NCI-H2107 treated with DMSO at 0.1 percent for 48 hours (cell line): Measurements from ENCODE around the gene AKNA.

ENCODE experiments used
- DNase-seq: peaks from one replicate; lab custom pipeline; 2025; ENCODE audit not compliant: unreplicated experiment; lab: John Stamatoyannopoulos, UW

Gene AKNA

GRCh38 chr9:114417511-114417910 is 29.7 kb upstream of the AKNA start:
- DNase-seq: no peak

GRCh38 chr9:114416906-114417305 is 29.1 kb upstream of the AKNA start:
- no peak for DNase-seq

GRCh38 chr9:114416290-114416689 is 28.5 kb upstream of the AKNA start:
- DNase-seq: no peak

GRCh38 chr9:114414346-114414745 is 26.6 kb upstream of the AKNA start:
- no peak for DNase-seq

GRCh38 chr9:114413861-114414301 is 26.1 kb upstream of the AKNA start:
- no peak for DNase-seq

- no peak for DNase-seq
These were observed 24.4 kb upstream of the AKNA start for GRCh38 chr9:114412048-114412683.

GRCh38 chr9:114411452-114411851 is 23.7 kb upstream of the AKNA start:
- DNase-seq: no peak

- no peak for DNase-seq
These were observed 23.1 kb upstream of the AKNA start for GRCh38 chr9:114410910-114411309.

- DNase-seq: no peak
These were observed 22.1 kb upstream of the AKNA start for GRCh38 chr9:114409842-114410241.

GRCh38 chr9:114409103-114409780 is 21.5 kb upstream of the AKNA start:
- no peak for DNase-seq

GRCh38 chr9:114408645-114409044 is 20.9 kb upstream of the AKNA start:
- DNase-seq: no peak

- no peak for DNase-seq
These were observed 20.1 kb upstream of the AKNA start for GRCh38 chr9:114407889-114408288.

- no peak for DNase-seq
These were observed 18.7 kb upstream of the AKNA start for GRCh38 chr9:114406441-114406840.

GRCh38 chr9:114405294-114406034 is 17.7 kb upstream of the AKNA start:
- DNase-seq: peak; percentile 60

- DNase-seq: no peak
These were observed 16.7 kb upstream of the AKNA start for GRCh38 chr9:114404531-114404930.

GRCh38 chr9:114403153-114403756 is 15.5 kb upstream of the AKNA start:
- DNase-seq: no peak

- DNase-seq: no peak
These were observed 13.6 kb upstream of the AKNA start for GRCh38 chr9:114401344-114401743.

GRCh38 chr9:114400772-114401171 is 13.0 kb upstream of the AKNA start:
- no peak for DNase-seq

- DNase-seq: no peak
These were observed 12.4 kb upstream of the AKNA start for GRCh38 chr9:114400219-114400618.

GRCh38 chr9:114399381-114399780 is 11.6 kb upstream of the AKNA start:
- DNase-seq: no peak

- peak; percentile 69 for DNase-seq
These were observed 10.2 kb upstream of the AKNA start for GRCh38 chr9:114397848-114398605.
